HepG2 (cell line): Measurements from ENCODE around the gene CLIC1. TPM values are rescaled to one million over a fixed set of nuclear protein-coding genes. Genes with fewer than 3 reads are reported as not detected.

Source experiments
- BORCS8-MEF2B ChIP-seq: sonication (generic); formaldehyde crosslinking; IDR thresholded peaks from 2 replicates; pipeline ENCODE4 v1.8.0; 2022; ENCODE audit warnings: mild to moderate bottlenecking, missing genetic modification reagents
- CREM ChIP-seq, 2 experiments: sonication (generic) in 1 of 2; formaldehyde crosslinking in 1 of 2; IDR thresholded peaks; 2 replicates each; pipeline versions ENCODE4 v1.4.0 to v1.6.1; 2016 to 2020; ENCODE audit warnings: antibody characterized with exemption in 1 of 2, mild to moderate bottlenecking in 1 of 2, missing genetic modification reagents in 1 of 2
- FLYWCH1 ChIP-seq: sonication (generic); formaldehyde crosslinking; IDR thresholded peaks from 2 replicates; pipeline ENCODE4 v1.8.1; 2023; ENCODE audit warnings: mild to moderate bottlenecking, missing genetic modification reagents
- JDP2 ChIP-seq: sonication (generic); formaldehyde crosslinking; IDR thresholded peaks from 2 replicates; pipeline ENCODE4 v1.8.1; 2022; ENCODE audit warnings: missing genetic modification reagents, borderline replicate concordance
- KDM3A ChIP-seq: IDR thresholded peaks from 2 replicates; pipeline ENCODE4 v1.6.1; 2018; ENCODE audit warnings: low read depth, missing compliant biosample characterization
- KDM6A ChIP-seq: IDR thresholded peaks from 2 replicates; pipeline ENCODE4 v1.6.1; 2016; ENCODE audit warnings: low read depth
- MAZ ChIP-seq, 2 experiments: sonication (generic) in 1 of 2; formaldehyde crosslinking in 1 of 2; IDR thresholded peaks; 2 replicates each; pipeline versions ENCODE4 v1.5.0 to v1.6.1; 2012 to 2020; ENCODE audit warnings: low read depth in 2 of 2, mild to moderate bottlenecking in 2 of 2, borderline replicate concordance in 1 of 2, improper control_type of control experiment in 1 of 2, low read length in 1 of 2, missing genetic modification reagents in 1 of 2, moderate library complexity in 1 of 2
- MTA3 ChIP-seq: sonication (generic); formaldehyde crosslinking; IDR thresholded peaks from 2 replicates; pipeline ENCODE4 v1.4.0; 2020; ENCODE audit warnings: missing genetic modification reagents
- NFAT5 ChIP-seq: sonication (generic); formaldehyde crosslinking; IDR thresholded peaks from 2 replicates; pipeline ENCODE4 v1.4.0; 2020; ENCODE audit warnings: missing genetic modification reagents
- NFATC3 ChIP-seq: sonication (generic); formaldehyde crosslinking; IDR thresholded peaks from 2 replicates; pipeline ENCODE4 v1.5.1; 2020; ENCODE audit warnings: mild to moderate bottlenecking, missing genetic modification reagents
- RAD21 ChIP-seq: fragments of 450-650 bp; formaldehyde crosslinking; IDR thresholded peaks from 2 replicates; pipeline ENCODE4 v1.5.0; 2020; ENCODE audit warnings: mild to moderate bottlenecking
- ZBTB14 ChIP-seq: sonication (generic); formaldehyde crosslinking; IDR thresholded peaks from 2 replicates; pipeline ENCODE4 v1.4.0; 2020; ENCODE audit warnings: missing genetic modification reagents
- ZBTB8A ChIP-seq: sonication (generic); formaldehyde crosslinking; IDR thresholded peaks from 2 replicates; pipeline ENCODE4 v1.4.0; 2020; ENCODE audit warnings: mild to moderate bottlenecking, low read depth, missing genetic modification reagents, borderline replicate concordance
- ZNF605 ChIP-seq: sonication (generic); formaldehyde crosslinking; IDR thresholded peaks from 2 replicates; pipeline ENCODE4 v1.8.0; 2022; ENCODE audit warnings: mild to moderate bottlenecking, missing genetic modification reagents
- ZNF777 ChIP-seq: sonication (generic); formaldehyde crosslinking; IDR thresholded peaks from 2 replicates; pipeline ENCODE4 v1.4.0; 2020; ENCODE audit warnings: missing genetic modification reagents
- ZNF841 ChIP-seq: sonication (generic); formaldehyde crosslinking; IDR thresholded peaks from 2 replicates; pipeline ENCODE4 v1.8.1; 2023; ENCODE audit warnings: missing genetic modification reagents, borderline replicate concordance
- polyA plus RNA-seq, 8 experiments: library from polyadenylated mRNA; depleted of rRNA in 3 of 8; stranded (reverse) in 7 of 8; unstranded in 1 of 8; fragments of >200 nt; fragmentation: Illumina TruSeq in 4 of 8; extraction: Trizol in 4 of 8; gene quantifications; 2 replicates each; pipeline versions ENCODE4 v1.2.1 to v1.2.3, GENCODE V29; 2011 to 2016; ENCODE audit warnings: low read depth in 4 of 8, missing spikeins in 1 of 8, mixed read lengths in 1 of 8; ENCODE audit not compliant: insufficient read depth in 1 of 8
- total RNA-seq, 5 experiments: library from RNA; depleted of rRNA; stranded (reverse); fragments of >200 nt; fragmentation: Illumina TruSeq; extraction: Trizol; gene quantifications; 2 replicates each; pipeline ENCODE4 v1.2.3, GENCODE V29; 2016; ENCODE audit warnings: low read depth in 1 of 5
- TF ChIP-seq, protein P1 (sequence below): sonication (generic); formaldehyde crosslinking; IDR thresholded peaks from 2 replicates; pipeline ENCODE4 v1.4.0; 2020; ENCODE audit warnings: missing genetic modification reagents, borderline replicate concordance

CLIC1 gene
- total and polyA plus RNA-seq, 2 of the 13 experiments (the other 11 are each of a cell fraction or from before 2014, with no cell fraction given), result 602 to 891 TPM

DNA sequence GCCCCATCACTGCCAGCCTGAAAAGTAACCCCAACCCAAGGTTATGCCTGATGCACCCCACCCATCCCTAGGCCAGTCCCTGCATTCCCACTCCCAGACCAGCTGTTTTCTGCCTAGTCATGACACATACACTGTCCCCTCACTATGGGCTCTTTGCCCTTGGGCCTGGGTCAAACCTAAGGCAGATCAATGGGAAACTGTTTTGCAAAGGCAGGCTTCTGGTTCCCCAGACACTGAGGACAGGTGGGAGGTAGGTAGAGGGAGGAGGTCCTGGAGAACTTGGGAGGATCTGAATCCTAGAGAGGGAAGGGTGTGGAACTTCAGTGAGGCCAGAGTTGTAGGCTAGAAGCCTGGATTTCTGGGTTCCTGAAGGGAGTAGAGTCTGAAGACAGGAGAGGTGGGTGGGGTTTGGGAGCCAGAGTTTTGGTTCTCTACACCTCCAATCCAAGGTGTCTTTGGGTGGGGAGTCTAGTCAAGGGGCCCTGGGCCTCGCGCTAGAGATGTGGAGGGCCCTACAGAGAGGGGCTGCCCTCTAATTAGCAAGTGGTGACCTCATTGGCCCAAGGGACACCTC is 2.0 kb downstream of the CLIC1 start (continued):
- TF ChIP-seq RAD21 (CRISPR knock-in tag) (no peak), ZNF777 (no peak), JDP2 (CRISPR knock-in tag) (no peak), ZNF605 (no peak), MAZ (IDR thresholded peaks at IDR 0.05; ENCODE audit: borderline replicate concordance, low read depth, low read length) (no peak), MAZ (CRISPR knock-in tag; IDR thresholded peaks at IDR 0.05; ENCODE audit: low read depth) (0 out of 2 replicates have a peak, but pooled peaks have one; percentile 19), MTA3 (CRISPR knock-in tag) (no peak), KDM6A (no peak), ZBTB8A (no peak), FLYWCH1 (CRISPR knock-in tag) (no peak), CREM (IDR thresholded peaks at IDR 0.05) (no peak), CREM (CRISPR knock-in tag; IDR thresholded peaks at IDR 0.05) (no peak), NFATC3 (CRISPR knock-in tag) (no peak), ZBTB14 (no peak), NFAT5 (CRISPR knock-in tag) (no peak), KDM3A (CRISPR knock-in tag) (no peak), BORCS8-MEF2B (CRISPR knock-in tag) (no peak), ZNF841 (no peak)
- TF ChIP-seq, protein P1, sequence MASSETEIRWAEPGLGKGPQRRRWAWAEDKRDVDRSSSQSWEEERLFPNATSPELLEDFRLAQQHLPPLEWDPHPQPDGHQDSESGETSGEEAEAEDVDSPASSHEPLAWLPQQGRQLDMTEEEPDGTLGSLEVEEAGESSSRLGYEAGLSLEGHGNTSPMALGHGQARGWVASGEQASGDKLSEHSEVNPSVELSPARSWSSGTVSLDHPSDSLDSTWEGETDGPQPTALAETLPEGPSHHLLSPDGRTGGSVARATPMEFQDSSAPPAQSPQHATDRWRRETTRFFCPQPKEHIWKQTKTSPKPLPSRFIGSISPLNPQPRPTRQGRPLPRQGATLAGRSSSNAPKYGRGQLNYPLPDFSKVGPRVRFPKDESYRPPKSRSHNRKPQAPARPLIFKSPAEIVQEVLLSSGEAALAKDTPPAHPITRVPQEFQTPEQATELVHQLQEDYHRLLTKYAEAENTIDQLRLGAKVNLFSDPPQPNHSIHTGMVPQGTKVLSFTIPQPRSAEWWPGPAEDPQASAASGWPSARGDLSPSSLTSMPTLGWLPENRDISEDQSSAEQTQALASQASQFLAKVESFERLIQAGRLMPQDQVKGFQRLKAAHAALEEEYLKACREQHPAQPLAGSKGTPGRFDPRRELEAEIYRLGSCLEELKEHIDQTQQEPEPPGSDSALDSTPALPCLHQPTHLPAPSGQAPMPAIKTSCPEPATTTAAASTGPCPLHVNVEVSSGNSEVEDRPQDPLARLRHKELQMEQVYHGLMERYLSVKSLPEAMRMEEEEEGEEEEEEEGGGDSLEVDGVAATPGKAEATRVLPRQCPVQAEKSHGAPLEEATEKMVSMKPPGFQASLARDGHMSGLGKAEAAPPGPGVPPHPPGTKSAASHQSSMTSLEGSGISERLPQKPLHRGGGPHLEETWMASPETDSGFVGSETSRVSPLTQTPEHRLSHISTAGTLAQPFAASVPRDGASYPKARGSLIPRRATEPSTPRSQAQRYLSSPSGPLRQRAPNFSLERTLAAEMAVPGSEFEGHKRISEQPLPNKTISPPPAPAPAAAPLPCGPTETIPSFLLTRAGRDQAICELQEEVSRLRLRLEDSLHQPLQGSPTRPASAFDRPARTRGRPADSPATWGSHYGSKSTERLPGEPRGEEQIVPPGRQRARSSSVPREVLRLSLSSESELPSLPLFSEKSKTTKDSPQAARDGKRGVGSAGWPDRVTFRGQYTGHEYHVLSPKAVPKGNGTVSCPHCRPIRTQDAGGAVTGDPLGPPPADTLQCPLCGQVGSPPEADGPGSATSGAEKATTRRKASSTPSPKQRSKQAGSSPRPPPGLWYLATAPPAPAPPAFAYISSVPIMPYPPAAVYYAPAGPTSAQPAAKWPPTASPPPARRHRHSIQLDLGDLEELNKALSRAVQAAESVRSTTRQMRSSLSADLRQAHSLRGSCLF (CRISPR knock-in tag), result no peak
